Spinal cord (tissue), 10 donors: ENCODE data around the gene KRTAP10-12. TPM values are rescaled to one million over a fixed set of nuclear protein-coding genes. Genes with fewer than 3 reads are reported as not detected.
"Not testable (repeated sequence)": the region's sequence is repeated elsewhere in the genome, so short reads cannot be mapped to it uniquely, and the experiment has no call there.

Experiments
- DNase-seq, 6 donors: peaks; one replicate each; pipeline versions ENCODE4 v3.0.0 to v3.0.0-alpha.2; 2013 to 2015; ENCODE audit warnings: low spot score in 6 of 6, low read depth in 4 of 6
- H3K27ac ChIP-seq: one replicate; pipeline ENCODE4 v1.5.1; 2013; ENCODE audit warnings: low read depth, low read length, control low read depth
- H3K27me3 ChIP-seq: one replicate; pipeline ENCODE4 v1.6.1; 2013; ENCODE audit warnings: low read length; ENCODE audit not compliant: control insufficient read depth, insufficient read depth
- H3K36me3 ChIP-seq: one replicate; pipeline ENCODE4 v1.6.1; 2013; ENCODE audit warnings: low read length; ENCODE audit not compliant: control insufficient read depth, insufficient read depth
- H3K4me1 ChIP-seq: one replicate; pipeline ENCODE4 v1.6.1; 2013; ENCODE audit warnings: low read length; ENCODE audit not compliant: control insufficient read depth, insufficient read depth
- H3K4me3 ChIP-seq: one replicate; pipeline ENCODE4 v1.5.1; 2013; ENCODE audit warnings: low read depth, low read length, control low read depth
- H3K9me3 ChIP-seq: one replicate; pipeline ENCODE4 v1.6.1; 2013; ENCODE audit warnings: low read length; ENCODE audit not compliant: control insufficient read depth, insufficient read depth
- WGBS: methylation state at CpG from one replicate; pipeline ENCODE4 v1.1.5; 2013; ENCODE audit warnings: missing lambda C conversion rate; ENCODE audit not compliant: insufficient coverage; 5-methylcytosine and 5-hydroxymethylcytosine counted together
- long read RNA-seq, 4 donors: transcript quantifications; one replicate each; lab custom pipeline, GENCODE V29; 2026
- polyA plus RNA-seq, 2 donors: library from polyadenylated mRNA; unstranded; fragments of 120-200 nt; gene quantifications; one replicate each; pipeline ENCODE4 v1.2.1, GENCODE V29; 2013; ENCODE audit not compliant: insufficient read length in 2 of 2
- total RNA-seq, 2 donors: library from RNA; depleted of rRNA in 1 of 2; stranded (reverse); fragments of 120-200 nt in 1 of 2; fragments of >200 nt in 1 of 2; gene quantifications; one replicate each; pipeline versions ENCODE4 v1.2.3 to v1.2.4, GENCODE V29; 2013 to 2014
- donor health status: healthy.

KRTAP10-12 gene, protein sequence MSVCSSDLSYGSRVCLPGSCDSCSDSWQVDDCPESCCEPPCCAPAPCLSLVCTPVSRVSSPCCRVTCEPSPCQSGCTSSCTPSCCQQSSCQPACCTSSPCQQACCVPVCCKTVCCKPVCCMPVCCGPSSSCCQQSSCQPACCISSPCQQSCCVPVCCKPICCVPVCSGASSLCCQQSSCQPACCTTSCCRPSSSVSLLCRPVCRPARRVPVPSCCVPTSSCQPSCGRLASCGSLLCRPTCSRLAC
- total RNA-seq (not detected), polyA plus RNA-seq (not detected)
- long read RNA-seq, donor 1 = 0 reads
- long read RNA-seq, donor 2 = 0 reads
- long read RNA-seq, donor 3 = 0 reads
- long read RNA-seq, donor 4 = 0 reads

DNA sequence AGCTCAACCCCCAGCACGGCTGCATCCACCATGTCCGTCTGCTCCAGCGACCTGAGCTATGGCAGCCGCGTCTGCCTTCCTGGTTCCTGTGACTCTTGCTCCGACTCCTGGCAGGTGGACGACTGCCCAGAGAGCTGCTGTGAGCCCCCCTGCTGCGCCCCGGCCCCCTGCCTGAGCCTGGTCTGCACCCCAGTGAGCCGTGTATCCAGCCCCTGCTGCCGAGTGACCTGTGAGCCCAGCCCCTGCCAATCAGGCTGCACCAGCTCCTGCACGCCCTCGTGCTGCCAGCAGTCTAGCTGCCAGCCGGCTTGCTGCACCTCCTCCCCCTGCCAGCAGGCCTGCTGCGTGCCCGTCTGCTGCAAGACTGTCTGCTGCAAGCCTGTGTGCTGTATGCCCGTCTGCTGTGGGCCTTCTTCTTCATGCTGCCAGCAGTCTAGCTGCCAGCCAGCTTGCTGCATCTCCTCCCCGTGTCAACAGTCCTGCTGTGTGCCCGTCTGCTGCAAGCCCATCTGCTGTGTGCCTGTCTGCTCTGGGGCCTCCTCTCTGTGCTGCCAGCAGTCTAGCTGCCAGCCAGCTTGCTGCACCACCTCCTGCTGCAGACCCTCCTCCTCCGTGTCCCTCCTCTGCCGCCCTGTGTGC lies at the start of gene KRTAP10-12:
Gene KRTAP10-12 (plus strand): TSS at position 1 of the 639 bp plus-strand sequence. CDS start 30 bp downstream, at position 31.
- not testable (repeated sequence) for H3K27ac ChIP-seq, DNase-seq, H3K9me3 ChIP-seq, H3K4me3 ChIP-seq, H3K36me3 ChIP-seq
- 45% methylated on average over 15 of the region's 21 CpGs for WGBS
- Histone ChIP-seq H3K4me1 (peaks cover 12% of the 10 kb centered on the region), H3K27me3 (peaks cover 22% of the 10 kb centered on the region)

DNA sequence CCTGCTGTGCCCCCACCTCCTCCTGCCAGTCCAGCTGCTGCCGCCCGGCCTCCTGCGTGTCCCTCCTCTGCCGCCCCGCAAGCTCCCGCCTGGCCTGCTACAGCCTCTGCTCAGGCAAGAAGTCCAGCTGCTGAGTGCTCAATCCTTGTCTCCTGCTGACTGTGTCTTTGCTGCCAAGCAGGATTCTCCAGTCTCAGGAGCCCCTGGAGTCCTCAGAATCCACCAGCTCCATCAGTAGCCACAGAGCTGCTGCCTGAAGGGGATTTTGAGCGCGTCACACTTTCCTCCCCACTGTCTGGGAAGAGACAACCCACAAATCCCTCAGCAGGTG lies 49.8 kb upstream of the KRTAP10-12 start:
- Histone ChIP-seq H3K4me3 (no peak overlapping the region), H3K27me3 (no peaks in the 10 kb centered on the region), H3K4me1 (peaks cover 8% of the 10 kb centered on the region), H3K9me3 (peaks cover 6% of the 10 kb centered on the region), H3K27ac (no peak overlapping the region), H3K36me3 (no peaks in the 10 kb centered on the region)
- DNase-seq = peak in 2 of 6 donors; percentile 24 to 27
- 36% methylated on average over 8 of the region's 8 CpGs for WGBS

DNA sequence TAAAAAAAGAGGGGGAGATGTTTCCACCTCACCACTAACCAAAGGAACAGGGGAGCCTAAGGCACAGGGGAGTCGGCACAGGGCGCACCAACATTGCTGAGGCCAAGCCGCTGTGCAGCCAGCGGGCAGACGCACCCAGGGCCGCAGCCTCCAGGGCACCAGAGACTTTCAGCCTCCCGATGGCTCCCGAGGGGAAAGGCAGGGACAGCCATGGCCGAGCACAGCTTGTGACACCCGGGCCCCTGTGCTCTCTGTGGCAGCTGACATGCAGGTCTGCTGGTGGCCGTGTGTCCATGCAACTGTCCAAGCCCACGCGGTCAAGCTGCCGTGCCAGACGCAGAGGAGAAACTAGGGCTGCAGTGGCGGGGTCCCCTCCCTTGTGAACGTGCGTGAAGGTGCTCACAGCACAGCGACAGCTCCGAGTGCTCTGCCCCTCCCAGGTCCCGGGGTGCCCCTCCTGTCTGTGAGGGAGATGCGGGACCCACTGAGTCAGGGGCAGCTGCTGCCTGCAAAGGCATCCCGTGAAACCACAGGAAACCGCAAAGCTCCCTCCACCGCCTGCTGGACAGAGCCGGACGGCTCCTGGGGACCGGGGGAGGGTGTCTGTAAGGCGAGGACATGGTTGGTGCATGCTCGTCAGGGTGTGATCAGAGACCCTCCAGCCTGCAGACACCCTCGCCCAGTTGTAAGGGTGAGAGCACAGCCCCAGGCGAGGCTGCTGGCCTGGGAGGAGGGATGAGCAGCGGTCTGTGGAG lies 48.2 kb upstream of the KRTAP10-12 start:
- 81% methylated on average over 30 of the region's 33 CpGs for WGBS
- H3K4me3 ChIP-seq = no peak overlapping the region
- H3K27me3 ChIP-seq = no peaks in the 10 kb centered on the region
- peaks cover 8% of the 10 kb centered on the region for H3K4me1 ChIP-seq
- no peak overlapping the region for H3K27ac ChIP-seq
- H3K36me3 ChIP-seq = no peaks in the 10 kb centered on the region
- peaks cover 6% of the 10 kb centered on the region for H3K9me3 ChIP-seq
- no peak for DNase-seq

DNA sequence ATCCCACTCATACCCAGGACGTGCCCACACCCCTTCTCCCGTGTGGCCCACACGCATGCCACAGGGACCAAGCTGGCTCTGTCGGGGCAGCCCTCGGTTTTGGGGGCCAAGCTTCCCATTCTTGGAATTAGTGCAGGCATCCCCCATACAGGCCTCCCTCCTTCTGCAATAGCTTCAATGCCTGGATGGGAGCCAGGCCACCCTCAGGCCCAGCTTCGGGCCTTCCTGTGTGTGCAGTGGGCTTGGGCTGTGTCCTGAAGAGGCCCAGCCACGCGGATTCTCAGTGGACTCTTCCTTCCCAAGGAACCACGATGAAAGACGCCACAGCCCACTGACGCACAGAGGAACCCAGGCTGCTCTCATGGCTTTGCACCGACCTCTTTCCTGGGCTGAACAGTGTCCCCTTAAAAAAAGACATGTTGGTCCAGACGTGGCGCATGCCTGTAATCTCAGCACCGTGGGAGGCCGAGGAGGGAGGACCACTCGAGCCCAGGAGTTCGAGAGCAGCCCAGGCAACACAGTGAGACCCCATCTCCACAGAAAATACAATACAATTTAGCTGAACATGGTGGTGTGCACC lies 47.4 kb upstream of the KRTAP10-12 start:
- Histone ChIP-seq H3K36me3 (no peaks in the 10 kb centered on the region), H3K27me3 (no peaks in the 10 kb centered on the region), H3K27ac (no peak overlapping the region), H3K9me3 (peaks cover 2% of the 10 kb centered on the region), H3K4me1 (peaks cover 8% of the 10 kb centered on the region), H3K4me3 (no peak overlapping the region)
- WGBS = 87% methylated on average over 16 of the region's 18 CpGs
- no peak for DNase-seq

DNA sequence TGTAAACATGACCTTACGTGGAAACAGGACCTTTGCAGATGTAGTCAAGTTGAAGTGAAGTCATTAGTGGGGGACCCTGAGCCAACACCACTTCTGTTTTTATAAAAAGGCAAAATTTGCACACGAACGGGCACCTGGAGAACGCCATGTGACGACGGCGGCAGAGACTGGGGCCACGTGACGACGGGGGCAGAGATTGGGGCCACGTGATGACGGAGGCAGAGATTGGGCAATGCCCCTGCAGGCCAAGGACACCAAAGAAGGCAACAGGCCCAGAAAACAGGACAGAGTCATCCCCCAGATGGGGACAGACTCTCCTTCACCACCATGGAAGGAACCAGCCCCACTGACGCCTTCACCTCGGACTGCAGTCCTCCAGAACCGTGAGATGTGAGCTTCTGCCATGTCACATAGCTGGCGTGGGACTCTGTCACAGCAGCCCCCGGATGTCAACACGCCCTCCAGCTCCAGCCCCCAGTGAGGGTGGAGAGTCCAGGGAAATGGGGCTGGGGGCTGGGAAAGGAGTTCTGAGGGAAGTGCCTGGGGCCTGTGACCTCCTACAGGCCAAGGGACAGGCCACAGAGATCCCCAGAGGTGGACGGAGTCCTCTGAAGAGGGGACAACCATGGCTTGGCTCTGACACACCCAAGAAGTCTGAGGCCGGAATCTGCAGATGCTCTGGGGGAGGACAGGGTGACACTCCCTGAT lies 46.6 kb upstream of the KRTAP10-12 start:
- 90% methylated on average over 19 of the region's 20 CpGs for WGBS

DNA sequence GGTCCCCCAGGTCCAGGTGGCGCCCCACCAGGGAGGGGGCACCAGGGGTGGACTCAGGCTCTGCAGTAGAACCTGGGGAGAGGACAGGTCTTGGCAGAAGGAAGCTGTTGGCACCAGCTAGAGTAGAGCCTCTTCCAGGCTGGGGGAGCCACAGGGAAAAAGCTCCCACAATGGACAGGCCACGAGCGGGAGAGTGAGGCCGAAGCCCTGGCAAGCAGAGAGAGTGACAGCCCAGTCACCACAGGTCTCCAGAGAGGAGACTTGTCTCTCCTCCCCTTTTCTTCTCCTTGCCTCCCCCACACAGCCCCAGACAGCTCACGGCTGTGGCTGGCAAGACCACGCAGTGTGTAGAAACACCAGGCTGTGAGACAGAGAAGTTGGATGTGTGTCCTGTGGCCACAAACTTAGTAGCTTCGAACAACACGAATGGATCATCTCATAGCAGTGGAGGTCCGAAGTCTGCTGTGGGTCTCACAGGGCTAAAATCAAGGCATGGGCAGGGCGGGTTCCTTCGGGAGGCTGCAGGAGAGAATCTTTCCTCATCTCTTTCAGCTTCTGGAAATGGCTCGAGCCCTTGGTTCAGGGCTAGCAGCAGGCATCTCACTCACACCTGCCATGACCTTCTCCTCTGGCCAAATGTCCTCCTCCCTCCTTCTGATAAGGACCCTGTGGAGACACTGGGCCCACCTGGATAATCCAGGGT lies 45.8 kb upstream of the KRTAP10-12 start:
- Histone ChIP-seq H3K9me3 (no peaks in the 10 kb centered on the region), H3K4me1 (peaks cover 8% of the 10 kb centered on the region), H3K27ac (no peak overlapping the region), H3K27me3 (no peaks in the 10 kb centered on the region), H3K4me3 (no peak overlapping the region), H3K36me3 (no peaks in the 10 kb centered on the region)
- 94% methylated on average over 9 of the region's 12 CpGs for WGBS
- no peak for DNase-seq

More for the DNA sequence above, 46.6 kb upstream of the KRTAP10-12 start:
- H3K27ac ChIP-seq = no peak overlapping the region
- no peaks in the 10 kb centered on the region for H3K27me3 ChIP-seq
- H3K4me3 ChIP-seq = no peak overlapping the region
- peaks cover 8% of the 10 kb centered on the region for H3K4me1 ChIP-seq
- no peak for DNase-seq
- no peaks in the 10 kb centered on the region for H3K9me3 ChIP-seq
- no peaks in the 10 kb centered on the region for H3K36me3 ChIP-seq

DNA sequence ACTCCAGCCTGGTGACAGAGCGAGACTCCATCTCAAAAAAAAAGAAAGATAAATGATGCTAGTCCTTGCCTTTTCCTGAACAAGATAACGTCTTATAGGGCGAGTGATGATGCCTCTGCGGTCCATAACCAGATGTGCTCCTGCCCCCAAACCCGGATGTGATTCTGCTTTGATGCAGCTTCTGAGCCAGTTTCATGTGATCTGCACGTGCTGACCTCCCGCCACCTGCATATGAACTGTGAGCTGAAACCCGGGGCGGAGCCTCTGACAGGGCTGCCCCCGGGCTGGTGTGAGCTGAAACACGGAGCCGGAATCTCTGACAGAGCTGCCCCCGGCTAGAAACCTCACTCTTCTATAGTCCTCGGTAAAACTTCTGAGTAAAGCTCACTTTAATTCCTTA lies 43.8 kb upstream of the KRTAP10-12 start:
- H3K9me3 ChIP-seq = no peaks in the 10 kb centered on the region
- H3K27ac ChIP-seq = no peak overlapping the region
- WGBS = 68% methylated on average over 12 of the region's 14 CpGs
- no peak for DNase-seq
- H3K36me3 ChIP-seq = no peaks in the 10 kb centered on the region
- H3K27me3 ChIP-seq = no peaks in the 10 kb centered on the region
- H3K4me1 ChIP-seq = no peaks in the 10 kb centered on the region
- H3K4me3 ChIP-seq = no peak overlapping the region

DNA sequence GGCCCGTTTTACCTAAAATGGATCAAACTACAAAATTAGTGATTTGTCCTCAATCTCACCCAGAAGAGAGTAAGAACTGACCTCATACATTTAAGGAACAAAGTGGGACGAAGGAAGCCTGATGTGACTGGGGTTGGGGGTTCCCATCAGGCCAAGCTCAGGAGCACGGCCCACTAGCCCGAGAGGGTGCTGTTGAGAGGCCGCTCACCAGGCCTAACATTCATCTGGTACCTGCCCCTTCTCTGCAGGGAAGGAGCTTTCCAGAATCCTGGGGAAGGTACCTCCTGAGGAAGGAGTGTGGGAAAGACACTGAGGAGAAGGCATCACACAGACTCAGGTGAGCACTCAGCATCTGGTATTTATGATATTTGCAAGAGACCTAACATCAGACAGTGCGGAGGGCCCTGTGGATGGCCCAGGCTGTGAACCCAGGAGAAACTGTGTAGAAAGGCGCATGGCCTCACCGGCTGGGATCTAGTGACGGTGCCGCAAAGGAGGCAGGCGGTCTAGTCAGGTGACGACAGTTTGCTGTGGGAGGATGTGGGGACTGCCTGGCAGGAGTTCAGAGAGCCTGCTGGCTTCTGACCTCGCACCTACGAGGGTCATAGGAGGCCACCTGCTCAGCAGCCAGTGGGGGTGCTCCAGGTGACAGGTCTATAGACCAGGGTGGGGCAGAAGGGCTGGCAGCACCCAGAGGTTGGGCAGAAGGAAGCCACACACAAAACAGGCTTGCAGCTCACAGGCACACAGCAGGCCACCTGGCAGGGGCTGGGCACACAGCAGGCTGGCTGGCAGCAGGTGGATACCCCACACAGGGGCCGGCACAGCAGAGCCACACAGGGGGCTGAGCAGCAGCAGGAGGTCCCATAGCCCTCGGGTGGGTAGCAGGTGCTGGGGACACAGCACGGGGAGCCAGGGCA lies 43.1 kb upstream of the KRTAP10-12 start:
- Histone ChIP-seq H3K27me3 (no peaks in the 10 kb centered on the region), H3K9me3 (no peaks in the 10 kb centered on the region), H3K4me3 (no peak overlapping the region), H3K36me3 (no peaks in the 10 kb centered on the region), H3K4me1 (no peaks in the 10 kb centered on the region), H3K27ac (no peak overlapping the region)
- DNase-seq = no peak
- 78% methylated on average over 15 of the region's 17 CpGs for WGBS
